GM23338 (cell line): ENCODE measurements around the gene OFD1. TPM values are rescaled to one million over a fixed set of nuclear protein-coding genes. Genes with fewer than 3 reads are reported as not detected.

Experiments used
- ATAC-seq: fragments of 200-7000 bp; cut with Tn5 transposase; 3 replicates; pipeline ENCODE4 v1.9.1; 2020
- DNase-seq: peaks from one replicate; pipeline ENCODE4 v3.0.0-alpha.2; 2015; ENCODE audit warnings: low spot score
- H2AFZ ChIP-seq: fragments of 200-600 bp; sonication (generic); 2 replicates; pipeline ENCODE4 v1.8.0; 2016; ENCODE audit warnings: antibody characterized with exemption, mild to moderate bottlenecking, moderate library complexity
- H3F3A ChIP-seq: fragments of 200-600 bp; sonication (generic); replicated peaks from 2 replicates; pipeline ENCODE4 v1.8.0; 2017; ENCODE audit warnings: antibody characterized with exemption, mixed run types, low read depth
- H3K27ac ChIP-seq: fragments of 200-600 bp; sonication (generic); 2 replicates; pipeline ENCODE4 v1.6.1; 2016; ENCODE audit warnings: low read depth
- H3K27me3 ChIP-seq: fragments of 200-600 bp; sonication (generic); 2 replicates; pipeline ENCODE4 v1.8.0; 2016; ENCODE audit warnings: mild to moderate bottlenecking, mixed run types, moderate library complexity; ENCODE audit not compliant: insufficient read depth
- H3K36me3 ChIP-seq: fragments of 200-600 bp; sonication (generic); 2 replicates; pipeline ENCODE4 v1.8.0; 2016; ENCODE audit warnings: mild to moderate bottlenecking; ENCODE audit not compliant: insufficient read depth
- H3K4me1 ChIP-seq: fragments of 200-600 bp; sonication (generic); 2 replicates; pipeline ENCODE4 v1.8.0; 2016; ENCODE audit warnings: mild to moderate bottlenecking, moderate library complexity; ENCODE audit not compliant: insufficient read depth
- H3K4me2 ChIP-seq: fragments of 200-600 bp; sonication (generic); 2 replicates; pipeline ENCODE4 v1.7.1; 2017; ENCODE audit warnings: mixed run types
- H3K4me3 ChIP-seq: fragments of 200-600 bp; sonication (generic); 2 replicates; pipeline ENCODE4 v1.6.1; 2016; ENCODE audit warnings: mixed run types
- H3K79me2 ChIP-seq: fragments of 200-600 bp; sonication (generic); replicated peaks from 2 replicates; pipeline ENCODE4 v1.8.0; 2017; ENCODE audit warnings: mild to moderate bottlenecking; ENCODE audit not compliant: insufficient read depth
- H3K9me2 ChIP-seq: fragments of 200-600 bp; sonication (generic); 2 replicates; pipeline ENCODE4 v1.8.0; 2017; ENCODE audit not compliant: insufficient read depth
- H4K20me1 ChIP-seq: fragments of 200-600 bp; sonication (generic); replicated peaks from 2 replicates; pipeline ENCODE4 v1.8.0; 2017; ENCODE audit warnings: mild to moderate bottlenecking; ENCODE audit not compliant: insufficient read depth
- H3K27ac Mint-ChIP-seq: 2 replicates; pipeline ENCODE4 v1.8.0; 2020; ENCODE audit warnings: inconsistent platforms, mild to moderate bottlenecking, moderate library complexity, mixed read lengths
- H3K27me3 Mint-ChIP-seq: 3 replicates; pipeline ENCODE4 v1.8.0; 2022; ENCODE audit warnings: low read depth, mild to moderate bottlenecking, moderate library complexity, mixed read lengths, inconsistent platforms; ENCODE audit not compliant: insufficient read depth, poor library complexity
- H3K36me3 Mint-ChIP-seq: 3 replicates; pipeline ENCODE4 v1.8.0; 2021; ENCODE audit warnings: low read depth, mild to moderate bottlenecking, inconsistent platforms, moderate library complexity, mixed read lengths
- H3K4me1 Mint-ChIP-seq: 3 replicates; pipeline ENCODE4 v1.8.0; 2020; ENCODE audit warnings: mild to moderate bottlenecking, inconsistent platforms, mixed read lengths
- H3K4me3 Mint-ChIP-seq: 3 replicates; pipeline ENCODE4 v1.8.0; 2021; ENCODE audit warnings: moderate library complexity, mild to moderate bottlenecking, inconsistent platforms, mixed read lengths
- H3K9me3 Mint-ChIP-seq: 3 replicates; pipeline ENCODE4 v1.8.0; 2020; ENCODE audit warnings: moderate library complexity, mild to moderate bottlenecking, inconsistent platforms, mixed read lengths
- ETS1 ChIP-seq: IDR thresholded peaks from 2 replicates; pipeline ENCODE4 v1.6.1; 2016; ENCODE audit warnings: antibody characterized with exemption
- EZH2 ChIP-seq: fragments of 200-600 bp; sonication (generic); IDR thresholded peaks from one replicate; pipeline ENCODE4 v1.8.0; 2017; ENCODE audit warnings: antibody characterized with exemption, mild to moderate bottlenecking, low read depth; ENCODE audit not compliant: unreplicated experiment
- EZH2phosphoT487 ChIP-seq: fragments of 200-600 bp; sonication (generic); IDR thresholded peaks from one replicate; pipeline ENCODE4 v1.8.1; 2018; ENCODE audit warnings: antibody characterized with exemption; ENCODE audit not compliant: unreplicated experiment
- JUNB ChIP-seq: IDR thresholded peaks from one replicate; pipeline ENCODE4 v1.6.1; 2016; ENCODE audit warnings: antibody characterized with exemption; ENCODE audit not compliant: unreplicated experiment
- NANOG ChIP-seq: IDR thresholded peaks from 2 replicates; pipeline ENCODE4 v1.6.1; 2016; ENCODE audit warnings: antibody characterized with exemption, borderline replicate concordance
- POLR2AphosphoS5 ChIP-seq: IDR thresholded peaks from 2 replicates; pipeline ENCODE4 v1.6.1; 2016; ENCODE audit warnings: antibody characterized with exemption, low read depth
- STAT1 ChIP-seq: IDR thresholded peaks from one replicate; pipeline ENCODE4 v1.6.1; 2016; ENCODE audit warnings: antibody characterized with exemption; ENCODE audit not compliant: unreplicated experiment
- ZNF114 ChIP-seq: fragments of 250-450 bp; sonication (Bioruptor Pico); IDR thresholded peaks from 2 replicates; pipeline ENCODE4 v1.5.0; 2020; ENCODE audit warnings: mild to moderate bottlenecking, moderate library complexity
- polyA plus RNA-seq: library from polyadenylated mRNA; unstranded; fragments of >200 nt; fragmentation: Nextera tagmentation; extraction: Ambion mirVana; gene quantifications from 2 replicates; pipeline ENCODE4 v1.2.1, GENCODE V29; 2016
- total RNA-seq: library from RNA; depleted of rRNA; stranded (reverse); fragments of >200 nt; shearing (Covaris generic); gene quantifications from 2 replicates; pipeline ENCODE4 v1.2.3, GENCODE V29; 2014
- TF ChIP-seq, protein P1 (sequence below): IDR thresholded peaks from one replicate; pipeline ENCODE4 v1.6.1; 2018; ENCODE audit warnings: antibody characterized with exemption; ENCODE audit not compliant: unreplicated experiment
- TF ChIP-seq, protein P2 (sequence below), 2 experiments: fragments of 200-600 bp in 1 of 2; sonication (generic) in 1 of 2; conservative IDR thresholded peaks; 2 replicates each; pipeline versions ENCODE4 v1.5.1 to v1.6.1; 2016 to 2017; ENCODE audit warnings: antibody characterized with exemption in 2 of 2, low read depth in 2 of 2, mild to moderate bottlenecking in 2 of 2, moderate library complexity in 1 of 2

OFD1 gene
- total and polyA plus RNA-seq, 2 experiments from 2014 or later = 21.2 to 55.0 TPM

GRCh38 chrX:13759152-13759718, 24.7 kb downstream of the OFD1 start (continued):
- TF ChIP-seq, protein P1, sequence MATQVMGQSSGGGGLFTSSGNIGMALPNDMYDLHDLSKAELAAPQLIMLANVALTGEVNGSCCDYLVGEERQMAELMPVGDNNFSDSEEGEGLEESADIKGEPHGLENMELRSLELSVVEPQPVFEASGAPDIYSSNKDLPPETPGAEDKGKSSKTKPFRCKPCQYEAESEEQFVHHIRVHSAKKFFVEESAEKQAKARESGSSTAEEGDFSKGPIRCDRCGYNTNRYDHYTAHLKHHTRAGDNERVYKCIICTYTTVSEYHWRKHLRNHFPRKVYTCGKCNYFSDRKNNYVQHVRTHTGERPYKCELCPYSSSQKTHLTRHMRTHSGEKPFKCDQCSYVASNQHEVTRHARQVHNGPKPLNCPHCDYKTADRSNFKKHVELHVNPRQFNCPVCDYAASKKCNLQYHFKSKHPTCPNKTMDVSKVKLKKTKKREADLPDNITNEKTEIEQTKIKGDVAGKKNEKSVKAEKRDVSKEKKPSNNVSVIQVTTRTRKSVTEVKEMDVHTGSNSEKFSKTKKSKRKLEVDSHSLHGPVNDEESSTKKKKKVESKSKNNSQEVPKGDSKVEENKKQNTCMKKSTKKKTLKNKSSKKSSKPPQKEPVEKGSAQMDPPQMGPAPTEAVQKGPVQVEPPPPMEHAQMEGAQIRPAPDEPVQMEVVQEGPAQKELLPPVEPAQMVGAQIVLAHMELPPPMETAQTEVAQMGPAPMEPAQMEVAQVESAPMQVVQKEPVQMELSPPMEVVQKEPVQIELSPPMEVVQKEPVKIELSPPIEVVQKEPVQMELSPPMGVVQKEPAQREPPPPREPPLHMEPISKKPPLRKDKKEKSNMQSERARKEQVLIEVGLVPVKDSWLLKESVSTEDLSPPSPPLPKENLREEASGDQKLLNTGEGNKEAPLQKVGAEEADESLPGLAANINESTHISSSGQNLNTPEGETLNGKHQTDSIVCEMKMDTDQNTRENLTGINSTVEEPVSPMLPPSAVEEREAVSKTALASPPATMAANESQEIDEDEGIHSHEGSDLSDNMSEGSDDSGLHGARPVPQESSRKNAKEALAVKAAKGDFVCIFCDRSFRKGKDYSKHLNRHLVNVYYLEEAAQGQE = no peak
- no peak for TF ChIP-seq EZH2phosphoT487
- no peak for TF ChIP-seq ZNF114 (CRISPR knock-in tag)
- no peak for TF ChIP-seq POLR2AphosphoS5
- no peak for TF ChIP-seq ETS1
- TF ChIP-seq, protein P2, sequence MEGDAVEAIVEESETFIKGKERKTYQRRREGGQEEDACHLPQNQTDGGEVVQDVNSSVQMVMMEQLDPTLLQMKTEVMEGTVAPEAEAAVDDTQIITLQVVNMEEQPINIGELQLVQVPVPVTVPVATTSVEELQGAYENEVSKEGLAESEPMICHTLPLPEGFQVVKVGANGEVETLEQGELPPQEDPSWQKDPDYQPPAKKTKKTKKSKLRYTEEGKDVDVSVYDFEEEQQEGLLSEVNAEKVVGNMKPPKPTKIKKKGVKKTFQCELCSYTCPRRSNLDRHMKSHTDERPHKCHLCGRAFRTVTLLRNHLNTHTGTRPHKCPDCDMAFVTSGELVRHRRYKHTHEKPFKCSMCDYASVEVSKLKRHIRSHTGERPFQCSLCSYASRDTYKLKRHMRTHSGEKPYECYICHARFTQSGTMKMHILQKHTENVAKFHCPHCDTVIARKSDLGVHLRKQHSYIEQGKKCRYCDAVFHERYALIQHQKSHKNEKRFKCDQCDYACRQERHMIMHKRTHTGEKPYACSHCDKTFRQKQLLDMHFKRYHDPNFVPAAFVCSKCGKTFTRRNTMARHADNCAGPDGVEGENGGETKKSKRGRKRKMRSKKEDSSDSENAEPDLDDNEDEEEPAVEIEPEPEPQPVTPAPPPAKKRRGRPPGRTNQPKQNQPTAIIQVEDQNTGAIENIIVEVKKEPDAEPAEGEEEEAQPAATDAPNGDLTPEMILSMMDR (conservative IDR thresholded peaks at IDR 0.05; ENCODE audit: low read depth in 2 of 2) = no peak
- TF ChIP-seq NANOG = no peak
- TF ChIP-seq STAT1 = no peak
- no peak for TF ChIP-seq JUNB

DNA sequence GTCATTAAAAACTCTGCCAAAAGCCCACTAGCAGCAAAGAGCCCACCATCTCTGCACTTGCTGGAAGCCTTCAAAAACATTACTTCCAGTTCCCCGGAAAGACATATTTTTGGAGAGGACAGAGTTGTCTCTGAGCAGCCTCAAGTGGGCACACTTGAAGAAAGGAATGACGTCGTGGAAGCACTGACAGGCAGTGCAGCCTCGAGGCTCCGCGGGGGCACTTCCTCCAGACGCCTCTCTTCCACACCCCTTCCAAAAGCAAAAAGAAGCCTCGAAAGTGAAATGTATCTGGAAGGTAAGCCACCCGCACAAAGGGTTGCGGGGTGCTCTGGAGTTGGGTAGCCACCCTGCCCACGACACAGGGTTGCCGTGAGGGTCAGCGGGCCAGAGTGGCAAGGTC, 25.9 kb downstream of the OFD1 start:
- Histone ChIP-seq H3K79me2 (no peaks in the 10 kb centered on the region), H3K4me2 (no peak overlapping the region), H4K20me1 (no peaks in the 10 kb centered on the region), H3K9me2 (no peaks in the 10 kb centered on the region), H3K36me3 (peaks cover 5% of the 10 kb centered on the region; the same call in 1 of the 2 replicates), H2AFZ (no peak overlapping the region), H3F3A (0 out of 2 replicates have a peak, but pooled peaks cover 3% of the 10 kb centered on the region), H3K27ac (no peak overlapping the region), H3K4me1 (peaks cover 34% of the 10 kb centered on the region), H3K4me3 (no peak overlapping the region), H3K27me3 (no peaks in the 10 kb centered on the region)
- ATAC-seq (no peak), DNase-seq (no peak)
- H3K9me3 Mint-ChIP-seq = no peaks in the 10 kb centered on the region
- H3K36me3 Mint-ChIP-seq = peaks cover 55% of the 10 kb centered on the region
- no peak for TF ChIP-seq STAT1
- no peak for TF ChIP-seq JUNB
- TF ChIP-seq, protein P2 (conservative IDR thresholded peaks at IDR 0.05; ENCODE audit: low read depth in 2 of 2) = no peak
- TF ChIP-seq EZH2 = no peak
- no peak for TF ChIP-seq NANOG
- no peak for TF ChIP-seq ETS1
- no peak overlapping the region for H3K27ac Mint-ChIP-seq
- no peak overlapping the region for H3K4me3 Mint-ChIP-seq
- H3K4me1 Mint-ChIP-seq = peaks cover 45% of the 10 kb centered on the region
- peaks cover 2% of the 10 kb centered on the region for H3K27me3 Mint-ChIP-seq
